Stimulated activated CD8-positive, alpha-beta memory T cell treated with anti-CD3 and anti-CD28 coated beads, Interleukin-4, amount 100 ng/mL, for 1 hour (primary cell): ENCODE data around the gene SLC5A10.
"Not testable (repeated sequence)": the region's sequence is repeated elsewhere in the genome, so short reads cannot be mapped to it uniquely, and the experiment has no call there.

Experiments
- DNase-seq, 2 donors: peaks; one replicate each; pipeline ENCODE4 v3.0.0-alpha.2; 2020; ENCODE audit warnings: low read depth in 2 of 2, low spot score in 1 of 2

Gene SLC5A10

DNA sequence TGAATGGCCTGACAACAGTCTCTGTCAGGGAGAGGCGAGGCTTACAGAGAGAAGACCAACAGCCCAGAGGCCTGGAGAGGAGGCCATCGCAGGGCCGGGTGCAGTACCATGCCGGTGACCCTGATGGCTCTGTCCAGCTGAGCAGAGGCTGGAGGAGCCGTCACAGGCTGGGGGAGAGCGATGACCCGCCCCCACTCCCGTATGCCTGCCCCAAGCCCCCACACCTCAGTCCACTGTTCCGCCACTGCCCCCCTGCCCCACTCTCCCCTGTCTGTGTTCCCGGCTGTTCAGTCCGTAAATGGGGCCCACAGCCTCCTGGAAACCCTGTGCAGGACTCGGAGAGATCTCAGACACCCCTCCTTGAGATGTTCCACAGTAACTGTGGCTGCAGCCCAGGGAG lies 65.4 kb downstream of the SLC5A10 start:
- DNase-seq: no peak

DNA sequence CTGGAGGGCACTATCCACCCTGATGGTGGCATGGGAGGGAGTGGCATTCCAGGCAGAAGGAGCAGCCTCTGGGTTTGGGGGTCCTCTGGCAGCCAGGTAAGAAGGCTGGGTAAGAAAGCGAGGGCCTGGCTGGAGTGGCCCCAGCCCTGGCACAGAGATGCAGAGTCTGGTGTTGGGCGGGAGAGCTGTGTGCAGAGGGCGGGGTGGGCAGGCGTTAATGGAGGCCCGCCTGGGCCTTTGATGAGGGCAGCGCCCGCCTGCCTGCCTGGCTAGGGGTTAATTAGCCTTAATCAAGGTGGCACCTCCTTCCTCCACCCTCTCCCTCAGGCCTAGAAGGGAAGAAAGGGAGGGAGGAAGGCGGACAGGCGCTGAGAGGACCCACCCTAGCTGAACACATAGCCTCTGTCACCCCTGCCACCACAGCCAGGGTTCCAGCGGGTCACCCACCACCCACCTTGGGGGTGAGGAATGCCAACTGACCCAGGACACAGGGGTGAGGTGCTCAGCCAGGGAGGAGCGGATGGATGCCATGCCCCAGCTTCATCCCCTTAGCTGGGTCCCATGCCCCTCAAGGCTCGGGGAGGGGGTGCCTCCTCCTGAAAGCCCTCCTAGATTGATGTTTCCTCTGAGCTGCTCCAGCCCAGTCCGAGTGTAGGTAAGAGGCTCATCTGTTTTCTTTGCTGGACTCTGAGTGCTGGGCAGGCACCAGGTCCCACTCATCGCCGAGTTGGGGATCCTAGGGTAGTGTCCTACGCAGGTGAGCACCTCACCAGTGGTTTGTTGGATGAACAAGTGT lies 66.0 kb downstream of the SLC5A10 start:
- no peak for DNase-seq

DNA sequence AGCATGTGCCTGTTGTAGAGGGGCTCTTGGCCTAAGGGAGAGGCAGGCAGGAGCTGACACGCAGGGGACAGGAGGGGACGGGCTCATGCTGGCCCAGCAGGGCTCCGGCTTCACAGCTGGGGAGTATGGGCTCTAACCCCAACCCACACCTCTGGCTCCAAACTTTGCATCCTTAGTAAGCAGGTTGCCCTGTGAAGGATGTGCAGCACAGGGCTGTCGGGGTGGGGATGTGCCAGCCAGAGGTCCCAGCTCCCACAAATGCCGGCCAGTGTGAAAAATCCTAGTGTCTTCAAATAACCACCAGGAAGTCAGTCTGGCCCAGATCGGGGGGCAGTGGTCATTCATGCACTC lies 66.6 kb downstream of the SLC5A10 start:
- DNase-seq: no peak

DNA sequence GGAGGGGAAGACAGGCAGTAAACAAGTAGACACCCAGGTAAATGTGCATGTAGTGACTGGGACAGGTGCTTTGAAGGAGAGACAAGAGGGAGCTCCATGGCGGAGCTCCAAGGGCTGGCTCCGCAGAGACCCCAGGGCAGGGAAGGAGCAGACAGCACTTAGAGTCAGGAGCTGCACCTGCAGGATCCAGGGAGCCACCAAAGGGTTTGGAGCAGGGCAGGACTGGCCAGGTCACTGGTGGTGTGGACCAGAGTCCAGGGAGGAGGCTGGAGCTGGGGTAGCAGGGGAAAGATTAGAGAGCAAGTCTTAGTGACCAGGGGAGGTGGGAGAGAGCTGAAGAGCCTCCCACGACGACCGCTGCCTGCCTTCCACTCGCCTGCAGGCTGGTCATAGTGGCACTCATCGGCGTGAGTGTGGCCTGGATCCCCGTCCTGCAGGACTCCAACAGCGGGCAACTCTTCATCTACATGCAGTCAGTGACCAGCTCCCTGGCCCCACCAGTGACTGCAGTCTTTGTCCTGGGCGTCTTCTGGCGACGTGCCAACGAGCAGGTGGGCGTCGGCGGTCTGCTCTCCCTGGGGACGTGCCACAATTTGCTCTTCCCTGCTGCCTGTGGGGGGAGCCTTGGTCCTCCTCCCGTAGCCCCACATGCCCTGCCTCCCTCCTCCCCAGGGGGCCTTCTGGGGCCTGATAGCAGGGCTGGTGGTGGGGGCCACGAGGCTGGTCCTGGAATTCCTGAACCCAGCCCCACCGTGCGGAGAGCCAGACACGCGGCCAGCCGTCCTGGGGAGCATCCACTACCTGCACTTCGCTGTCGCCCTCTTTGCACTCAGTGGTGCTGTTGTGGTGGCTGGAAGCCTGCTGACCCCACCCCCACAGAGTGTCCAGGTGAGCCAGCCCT lies 67.3 kb downstream of the SLC5A10 start:
- no peak for DNase-seq

DNA sequence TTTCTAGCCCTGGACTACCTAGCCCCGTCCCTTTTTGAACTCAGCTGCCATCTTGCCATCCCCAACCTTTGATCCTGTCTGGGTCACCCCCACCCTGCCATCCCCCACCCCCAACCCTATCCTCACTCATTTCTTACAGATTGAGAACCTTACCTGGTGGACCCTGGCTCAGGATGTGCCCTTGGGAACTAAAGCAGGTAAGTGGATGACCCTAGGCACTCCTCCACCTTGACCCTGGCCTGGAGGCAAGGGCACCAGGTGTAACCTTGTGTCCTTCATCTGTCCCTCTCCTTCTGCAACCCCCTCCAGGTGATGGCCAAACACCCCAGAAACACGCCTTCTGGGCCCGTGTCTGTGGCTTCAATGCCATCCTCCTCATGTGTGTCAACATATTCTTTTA lies 68.1 kb downstream of the SLC5A10 start:
- DNase-seq: no peak

DNA sequence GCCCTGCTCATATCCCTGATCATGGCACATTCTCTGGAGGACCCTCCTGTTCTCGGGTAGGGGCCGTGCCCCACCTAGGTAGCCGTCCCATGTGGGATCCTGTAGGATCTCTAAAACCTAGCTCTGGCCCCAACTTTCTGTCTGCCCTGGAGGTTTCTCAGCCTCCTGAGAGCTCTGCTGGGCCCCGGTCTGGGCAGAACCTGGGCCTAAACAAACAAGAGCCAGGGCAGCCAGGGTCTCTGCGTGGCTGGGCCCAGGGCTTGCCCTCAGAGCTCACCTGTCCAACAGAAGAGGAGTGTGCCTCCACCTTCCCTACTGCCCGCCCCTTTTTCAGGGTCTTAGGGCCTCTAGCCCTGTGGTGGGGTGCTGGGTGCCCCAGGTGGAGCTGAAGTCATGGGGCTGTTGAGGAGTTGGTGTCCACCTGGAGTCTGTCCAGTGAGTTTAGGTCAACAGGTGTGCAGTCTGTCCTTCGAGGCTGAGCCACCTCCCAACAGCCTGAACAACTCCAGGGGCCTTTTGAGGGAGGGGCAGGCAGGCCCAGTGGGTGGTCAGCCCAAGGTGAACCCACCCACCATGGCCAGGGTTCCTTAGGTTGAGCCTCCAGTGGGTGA lies 69.2 kb downstream of the SLC5A10 start:
- DNase-seq: not testable (repeated sequence)

DNA sequence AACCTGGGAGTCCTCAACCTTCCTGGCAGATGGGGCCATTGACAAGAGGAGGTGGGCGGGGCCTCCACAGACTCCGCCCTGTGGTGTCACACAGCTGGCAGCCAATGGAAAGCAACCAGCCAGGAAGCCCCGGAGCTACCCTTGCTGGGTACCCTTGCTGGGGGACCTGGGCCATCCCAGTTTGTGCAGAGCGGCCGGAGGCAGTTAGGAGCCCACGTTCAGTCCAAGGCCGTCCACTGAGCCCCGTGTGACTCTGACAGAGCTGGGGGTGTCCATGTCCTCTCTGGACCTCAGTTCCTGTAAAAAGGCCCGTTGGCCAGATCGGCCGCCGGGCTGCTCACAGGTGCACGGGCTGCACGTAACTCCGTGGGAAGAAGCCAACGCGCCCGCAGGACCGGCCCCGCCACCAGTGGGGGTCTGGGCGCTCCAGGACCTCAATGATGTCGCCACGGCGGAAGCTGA lies 69.7 kb downstream of the SLC5A10 start:
- DNase-seq: no peak

DNA sequence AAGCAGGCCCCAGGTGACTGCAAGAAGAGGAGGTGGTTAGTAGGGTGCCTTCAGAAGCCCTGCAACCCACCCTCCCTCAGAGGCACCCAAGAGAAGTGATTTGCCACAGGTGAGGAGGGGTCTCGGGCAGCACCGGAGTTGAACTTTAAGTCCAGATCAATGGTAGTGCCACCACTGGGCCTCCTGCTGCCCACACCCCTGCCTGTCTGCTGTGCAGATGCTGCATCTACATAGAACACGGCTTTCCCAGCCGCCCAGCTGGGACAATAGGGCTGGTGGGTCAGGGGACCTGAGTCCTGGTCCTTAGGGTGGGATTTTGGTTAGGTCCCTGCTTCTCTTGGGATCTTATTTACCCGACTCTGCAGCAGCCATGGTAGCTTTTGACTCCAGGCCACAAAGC lies 70.2 kb downstream of the SLC5A10 start:
- no peak for DNase-seq

DNA sequence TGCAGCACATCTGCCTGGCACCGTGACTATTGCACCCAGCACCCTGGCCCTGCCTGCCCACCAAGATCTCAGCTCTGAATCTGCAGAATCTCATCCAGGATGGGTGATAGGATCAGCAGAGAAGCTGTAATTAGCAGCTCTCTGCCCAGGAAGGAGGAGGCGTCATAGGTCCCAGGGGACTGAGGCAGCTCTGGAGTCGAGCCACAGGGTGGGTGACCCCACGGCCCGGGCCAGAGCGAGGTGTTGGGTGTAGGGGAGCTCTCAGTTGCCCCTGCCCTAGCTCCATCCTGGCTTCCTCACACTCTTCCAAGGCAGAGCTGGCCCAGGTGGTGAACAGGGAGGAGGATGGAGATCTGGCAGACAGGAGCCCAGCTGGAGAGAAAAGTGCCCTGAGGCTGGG lies 70.8 kb downstream of the SLC5A10 start:
- DNase-seq: no peak

DNA sequence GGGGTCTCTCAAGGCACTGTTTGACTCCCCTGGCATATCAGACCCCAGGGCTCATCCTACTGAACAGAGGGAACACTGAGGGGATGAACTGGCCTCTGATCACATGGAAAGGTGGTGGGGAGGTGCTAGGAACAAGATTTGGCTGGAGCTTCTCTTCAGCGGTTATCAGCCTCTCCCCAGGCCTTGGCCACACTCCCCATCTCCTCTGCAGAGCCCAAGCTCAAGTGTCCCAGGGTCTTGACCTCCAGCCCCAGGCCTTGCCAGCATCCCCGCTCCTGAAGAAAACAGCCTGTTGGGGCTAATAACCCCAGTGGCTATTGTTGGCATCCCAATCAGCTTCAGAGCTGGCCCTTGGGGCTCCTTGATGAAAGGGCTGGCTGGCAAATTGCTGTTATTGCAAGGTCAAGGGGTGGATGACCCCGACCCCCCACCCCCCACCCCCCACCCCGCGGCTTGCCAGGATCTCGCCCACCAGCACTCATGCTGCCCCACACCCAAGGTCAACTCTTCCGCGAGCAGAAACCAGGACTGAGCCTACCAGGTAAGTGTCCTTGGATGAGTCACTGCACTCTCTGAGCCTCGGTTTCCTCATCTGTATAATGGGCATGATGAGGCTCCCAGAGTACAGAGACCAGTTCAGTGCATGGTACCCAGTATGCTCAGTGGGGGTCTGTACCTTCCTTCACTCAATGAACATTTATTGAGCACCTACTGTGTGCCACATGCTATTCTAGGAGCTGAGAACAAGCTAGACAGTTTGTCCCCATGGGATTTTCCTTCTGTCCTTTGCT lies 71.4 kb downstream of the SLC5A10 start:
- no peak for DNase-seq

DNA sequence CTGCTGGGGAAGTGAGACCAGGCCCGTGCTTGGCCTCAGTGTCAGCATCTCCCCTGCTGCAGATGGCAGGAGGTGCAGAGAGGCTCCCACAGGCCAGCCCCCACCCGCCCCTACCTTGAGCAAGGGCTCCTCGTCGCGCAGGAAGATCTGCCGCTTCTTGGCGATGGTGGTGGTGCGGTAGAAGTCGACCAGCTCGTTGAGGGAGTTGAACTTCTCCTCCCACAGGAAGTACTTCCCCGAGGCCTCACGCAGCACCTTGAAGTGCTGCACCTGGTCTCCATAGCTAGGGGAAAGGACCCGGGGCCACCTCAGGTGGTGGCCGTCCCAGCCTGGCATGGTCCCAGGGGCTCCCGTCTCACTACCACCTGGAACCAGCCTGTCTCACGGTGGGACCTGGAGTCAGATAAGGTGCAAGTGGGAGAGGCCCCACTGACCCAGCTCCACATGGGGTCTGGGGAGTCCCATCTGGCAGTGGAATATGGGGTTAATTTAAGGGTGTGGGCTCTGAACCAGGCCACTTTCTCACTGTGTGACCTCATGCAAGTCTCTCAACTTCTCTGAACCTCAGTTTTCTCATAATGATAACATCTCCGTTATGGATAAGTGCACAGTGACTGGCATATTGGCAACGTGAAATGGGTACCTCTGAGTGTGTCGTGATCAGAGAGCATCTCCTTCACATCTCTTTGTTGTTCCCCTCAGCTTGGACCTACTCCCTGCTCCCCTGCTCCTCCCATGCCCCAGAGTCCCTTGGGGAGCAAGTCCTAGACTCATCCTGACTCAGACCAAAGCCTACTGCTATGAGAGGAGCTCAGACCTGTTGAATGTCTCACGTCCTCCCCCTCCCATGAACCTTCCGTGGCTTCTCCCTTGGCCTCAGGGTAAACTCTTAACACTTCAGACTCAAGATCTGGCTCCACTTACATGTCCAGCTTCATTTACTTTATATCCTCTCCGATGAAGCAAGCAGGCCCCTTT lies 72.4 kb downstream of the SLC5A10 start:
- no peak for DNase-seq

DNA sequence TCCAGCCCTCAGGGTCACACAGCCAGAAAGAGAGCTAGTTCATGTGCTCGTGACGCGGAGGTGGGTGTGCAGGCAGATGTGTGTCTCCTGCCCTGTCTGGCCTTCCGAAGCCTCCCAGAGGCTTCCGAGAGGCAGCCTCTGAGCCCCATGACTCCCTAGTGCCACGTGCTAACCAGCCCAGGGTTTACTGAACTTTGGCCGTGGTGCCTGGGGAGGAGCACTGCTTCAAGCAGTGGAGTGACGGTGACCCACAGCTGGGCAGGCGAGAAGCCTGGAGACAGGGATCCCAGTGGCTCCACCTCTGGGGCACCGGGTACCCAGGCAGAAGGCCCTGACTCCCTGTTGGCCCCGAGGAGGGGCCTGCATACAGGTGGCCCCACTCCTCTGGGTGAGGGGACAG lies 76.7 kb downstream of the SLC5A10 start:
- DNase-seq: not testable (repeated sequence)

DNA sequence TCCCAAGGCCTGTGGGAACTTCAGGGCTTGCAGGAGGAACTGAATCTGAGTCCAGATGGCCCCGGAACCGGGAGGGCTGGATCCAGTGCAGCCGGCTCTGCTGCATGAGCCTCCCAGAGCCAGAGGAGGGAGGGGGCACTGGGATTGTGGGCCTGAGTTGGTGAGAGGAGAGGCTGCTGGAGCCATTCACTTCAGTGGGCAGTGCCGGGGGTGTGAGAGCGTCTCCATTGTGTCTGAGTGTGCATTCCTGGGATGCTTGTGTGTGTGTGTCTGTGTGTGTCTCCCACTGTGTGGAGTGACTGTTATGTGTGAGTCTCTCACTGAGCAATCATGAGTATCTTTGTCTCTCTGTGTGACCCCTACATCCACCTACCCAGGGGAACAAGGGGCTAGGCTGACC lies 77.8 kb downstream of the SLC5A10 start:
- DNase-seq: not testable (repeated sequence)

DNA sequence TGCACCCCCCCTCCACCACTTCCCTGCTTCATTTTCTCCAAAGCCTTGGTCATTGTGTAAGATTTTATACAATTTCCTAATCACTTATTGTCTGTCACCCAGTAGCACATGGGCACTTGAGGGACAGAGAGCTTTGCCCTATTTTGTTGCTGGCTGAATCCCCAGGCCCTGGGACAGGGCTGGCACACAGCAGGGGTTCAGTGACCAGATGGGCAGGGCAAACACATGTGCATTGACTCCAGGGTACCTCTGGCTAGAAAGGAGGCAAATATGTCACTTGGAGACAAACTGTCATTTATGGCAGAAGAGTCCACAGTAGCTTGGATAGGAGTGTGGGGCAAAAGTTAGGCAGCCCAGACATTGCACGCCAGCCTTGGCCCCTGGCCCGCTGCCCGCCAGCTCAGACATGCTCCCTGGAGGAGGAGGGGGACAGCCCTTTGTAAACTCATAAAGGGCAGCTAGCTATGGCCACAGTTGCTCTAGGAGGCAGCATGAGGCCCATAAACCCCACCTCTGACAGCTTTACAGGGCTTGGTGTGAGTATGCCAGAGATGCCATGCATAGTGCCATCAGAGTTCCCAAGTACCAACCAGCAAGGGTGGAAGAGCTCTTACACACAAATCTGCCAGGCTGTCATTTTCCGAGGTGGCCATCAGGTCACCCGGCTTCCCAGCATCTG lies 78.9 kb downstream of the SLC5A10 start:
- not testable (repeated sequence) for DNase-seq

DNA sequence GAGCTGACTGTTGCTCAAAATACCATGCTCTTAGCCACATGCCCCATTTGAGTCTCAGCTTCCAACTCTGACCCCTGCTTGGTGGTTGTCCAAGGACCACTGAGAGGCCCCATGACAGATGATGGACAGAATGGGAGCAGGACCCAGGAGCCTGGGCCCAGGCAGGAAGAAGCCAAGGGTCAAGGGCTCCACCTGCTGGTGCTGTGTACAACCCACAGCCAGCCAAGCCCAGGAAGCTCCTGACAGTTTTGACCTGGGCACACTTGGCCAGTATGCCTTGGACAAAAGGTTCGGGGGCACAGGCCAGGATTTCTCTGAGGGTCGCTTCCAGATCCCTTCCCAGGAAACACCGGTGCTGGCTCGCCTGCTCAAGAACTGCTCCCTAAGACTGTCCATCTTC lies 79.8 kb downstream of the SLC5A10 start:
- not testable (repeated sequence) for DNase-seq

DNA sequence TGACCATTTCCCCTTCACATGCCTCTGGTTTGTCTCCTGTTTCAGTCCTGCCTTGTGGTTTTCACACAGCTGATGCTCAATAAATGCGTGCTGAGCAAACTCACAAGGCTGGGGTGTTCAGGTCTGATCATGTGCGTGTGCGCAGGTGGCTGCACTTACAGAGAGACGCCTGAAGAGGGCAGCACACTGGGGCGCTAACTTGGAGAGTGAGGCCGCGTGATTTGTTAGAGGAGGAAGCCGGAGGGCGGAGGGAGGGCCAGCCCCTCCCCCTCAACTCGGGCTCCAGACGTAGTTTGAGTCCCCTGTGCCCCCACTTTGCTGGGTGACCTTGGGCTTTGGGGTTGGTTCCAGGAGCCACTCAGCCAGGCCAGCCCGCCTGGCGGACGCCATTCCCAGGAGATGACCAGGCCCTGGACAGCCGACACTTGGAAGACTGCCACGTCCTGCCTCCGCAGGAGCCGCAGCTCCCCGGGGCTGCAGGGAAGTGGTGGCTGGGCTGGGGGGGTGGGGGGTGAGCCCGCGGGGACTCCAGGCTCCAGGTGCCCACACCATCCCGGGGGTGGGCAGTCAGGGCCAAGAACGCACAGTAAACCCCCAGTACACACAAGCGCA lies 80.5 kb downstream of the SLC5A10 start:
- DNase-seq: not testable (repeated sequence)

DNA sequence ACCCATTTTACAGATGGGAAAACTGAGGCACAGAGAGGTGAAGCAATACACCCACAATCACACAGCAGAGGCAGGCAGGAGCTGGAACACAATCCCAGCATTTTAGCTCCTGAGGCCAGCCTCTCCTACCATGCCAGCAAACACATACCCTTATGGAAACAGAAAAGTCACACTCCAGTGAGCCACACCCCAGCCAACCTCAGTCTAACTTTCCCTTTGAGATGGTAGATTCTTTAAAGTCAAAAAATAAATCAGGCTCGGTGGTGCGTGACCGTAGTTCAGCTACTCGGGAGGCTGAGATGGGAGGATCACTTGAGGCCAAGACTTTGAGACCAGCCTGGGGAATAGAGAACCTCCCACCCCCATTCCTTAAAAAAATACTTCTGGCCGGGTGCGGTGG lies 84.2 kb downstream of the SLC5A10 start:
- DNase-seq: not testable (repeated sequence)

DNA sequence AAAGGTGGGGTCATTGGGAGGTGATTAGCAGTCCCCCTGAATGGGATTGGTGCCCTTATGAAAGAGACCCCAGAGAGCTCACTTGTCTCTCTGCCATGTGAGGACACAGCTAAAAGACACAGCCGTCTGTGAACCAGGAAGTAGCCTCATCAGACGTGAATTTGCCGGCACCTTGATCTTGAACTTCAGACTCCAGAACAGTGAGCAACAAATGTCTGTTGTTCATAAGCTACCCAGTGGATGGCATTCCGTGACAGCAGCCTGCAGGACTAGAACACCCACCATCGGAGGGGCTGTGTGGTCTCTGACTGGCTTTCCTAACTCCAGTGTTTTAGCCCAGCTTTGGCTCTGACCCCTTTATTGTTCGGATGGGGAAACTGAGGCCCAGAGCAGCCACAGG lies 85.6 kb downstream of the SLC5A10 start:
- DNase-seq: not testable (repeated sequence)

DNA sequence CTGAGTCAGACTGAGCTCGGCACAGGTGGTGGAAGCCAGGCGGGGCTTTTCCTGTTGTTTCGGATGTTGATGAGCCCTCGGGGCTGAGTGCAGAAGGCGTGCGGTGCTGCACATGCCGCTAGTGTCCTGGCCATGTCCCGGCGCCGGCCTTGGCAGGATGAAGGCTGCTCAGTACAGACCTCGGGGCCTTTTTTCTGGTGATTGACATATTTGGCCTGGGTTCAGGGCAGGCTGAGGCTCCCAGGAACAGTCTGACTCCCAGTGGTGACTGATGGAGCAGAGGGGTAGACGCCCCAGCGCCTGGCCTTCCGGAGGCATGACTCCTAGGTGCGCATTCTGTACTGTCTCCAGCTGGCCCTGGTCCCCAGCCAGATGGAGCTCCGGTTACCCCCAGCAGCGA lies 86.0 kb downstream of the SLC5A10 start:
- DNase-seq: not testable (repeated sequence)
